ENCODE measurements around the gene MEIS3. TPM values are rescaled to one million over a fixed set of nuclear protein-coding genes. Genes with fewer than 3 reads are reported as not detected.
"Not testable (repeated sequence)": the region's sequence is repeated elsewhere in the genome, so short reads cannot be mapped to it uniquely, and the experiment has no call there.

Gene MEIS3
- total RNA-seq, 1 donor from 2014 or later: 9.4 TPM

DNA sequence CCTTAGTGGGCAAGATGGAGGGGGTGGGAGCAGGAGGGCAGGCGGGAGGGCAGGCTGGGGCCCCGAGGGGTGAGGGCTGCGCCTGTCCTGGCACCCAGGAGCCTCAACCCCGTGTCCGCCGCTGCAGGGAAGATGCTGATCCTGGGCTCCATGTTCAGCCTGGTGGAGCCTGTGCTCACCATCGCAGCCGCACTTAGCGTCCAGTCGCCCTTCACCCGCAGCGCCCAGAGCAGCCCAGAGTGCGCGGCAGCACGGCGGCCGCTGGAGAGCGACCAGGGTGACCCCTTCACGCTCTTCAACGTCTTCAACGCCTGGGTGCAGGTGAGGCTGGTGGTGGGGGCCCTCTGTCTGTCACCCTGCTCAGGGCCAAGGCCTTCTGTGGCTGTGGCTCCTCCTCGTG lies 46.7 kb downstream of the MEIS3 start:
- Histone ChIP-seq H3K4me1 (ENCODE audit: control insufficient read depth in 3 of 3, insufficient read depth in 3 of 3, low read length in 3 of 3) (peaks cover 0 to 7% (median 6%) of the 10 kb centered on the region in 3 donors), H3K27ac (ENCODE audit: low read depth, low read length) (no peak overlapping the region), H3K9ac (ENCODE audit: low read depth in 1 of 3, low read length in 3 of 3) (no peak overlapping the region), H3K9me3 (ENCODE audit: control insufficient read depth in 3 of 3, low read length in 3 of 3) (no peaks in the 10 kb centered on the region), H3K27me3 (ENCODE audit: control insufficient read depth in 3 of 3, insufficient read depth in 3 of 3, low read length in 3 of 3) (no peaks in the 10 kb centered on the region), H3K4me3 (ENCODE audit: low read length in 3 of 3) (no peak overlapping the region), H3K36me3 (ENCODE audit: control insufficient read depth in 3 of 3, insufficient read depth in 3 of 3, low read length in 3 of 3) (peaks cover 56 to 61% (median 59%) of the 10 kb centered on the region in 3 donors)

DNA sequence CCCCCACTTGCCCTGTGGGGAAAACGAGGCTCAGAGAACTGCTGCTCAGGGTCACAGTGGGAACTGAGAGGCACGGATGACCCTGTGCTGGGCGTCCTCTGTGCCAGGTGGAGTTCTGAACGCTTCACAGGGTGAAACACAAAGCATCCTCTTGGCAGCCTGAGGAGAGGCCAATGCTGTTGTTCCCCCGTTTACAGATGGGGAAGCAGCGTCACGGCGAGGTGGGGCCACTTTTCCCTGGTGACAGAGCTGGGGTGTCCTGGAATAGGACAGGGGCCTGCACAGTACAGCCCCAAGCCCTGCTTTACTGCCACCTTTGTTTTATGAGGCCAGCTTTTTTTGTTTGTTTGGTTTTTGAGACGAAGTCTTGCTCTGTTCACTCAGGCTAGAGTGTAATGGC lies 48.1 kb downstream of the MEIS3 start:
- no peak overlapping the region for H3K9ac ChIP-seq (ENCODE audit: low read depth in 1 of 3, low read length in 3 of 3)
- H3K36me3 ChIP-seq (ENCODE audit: control insufficient read depth in 3 of 3, insufficient read depth in 3 of 3, low read length in 3 of 3): peaks cover 45 to 57% (median 49%) of the 10 kb centered on the region in 3 donors
- no peaks in the 10 kb centered on the region for H3K27me3 ChIP-seq (ENCODE audit: control insufficient read depth in 3 of 3, insufficient read depth in 3 of 3, low read length in 3 of 3)
- H3K4me1 ChIP-seq (ENCODE audit: control insufficient read depth in 3 of 3, insufficient read depth in 3 of 3, low read length in 3 of 3): no peaks in the 10 kb centered on the region
- no peaks in the 10 kb centered on the region for H3K9me3 ChIP-seq (ENCODE audit: control insufficient read depth in 3 of 3, low read length in 3 of 3)
- H3K4me3 ChIP-seq (ENCODE audit: low read length in 3 of 3): no peak overlapping the region
- no peak overlapping the region for H3K27ac ChIP-seq (ENCODE audit: low read depth, low read length)

DNA sequence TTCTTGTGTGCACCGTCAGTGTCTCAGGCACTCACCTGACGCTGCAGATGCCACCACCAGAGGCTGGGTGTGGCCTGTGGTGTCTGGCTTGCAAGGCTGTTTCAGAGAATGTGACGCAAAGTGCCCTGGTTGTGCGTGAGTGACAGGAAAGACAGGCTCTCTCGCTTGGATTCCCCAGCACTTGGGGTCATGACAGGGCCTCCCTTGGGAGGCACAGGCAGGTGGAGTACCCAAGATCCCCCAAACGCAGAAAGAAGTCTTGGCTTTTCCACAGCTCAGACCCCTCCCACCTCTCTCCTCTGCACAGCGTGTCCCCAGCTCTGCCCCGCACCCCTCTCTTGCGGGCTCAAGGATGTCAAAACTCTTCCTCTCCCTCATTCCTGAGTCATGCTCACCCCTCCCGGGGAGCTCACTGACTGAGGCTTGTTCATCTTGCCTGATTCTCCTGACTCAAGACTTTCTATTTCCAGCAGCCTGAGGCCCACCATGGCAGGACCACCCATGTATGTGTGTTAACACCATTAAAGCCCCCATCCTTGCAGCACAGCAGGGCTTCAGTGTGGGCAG lies 49.2 kb downstream of the MEIS3 start:
- Histone ChIP-seq H3K4me1 (ENCODE audit: control insufficient read depth in 3 of 3, insufficient read depth in 3 of 3, low read length in 3 of 3) (no peaks in the 10 kb centered on the region), H3K9me3 (ENCODE audit: control insufficient read depth in 3 of 3, low read length in 3 of 3) (no peaks in the 10 kb centered on the region), H3K9ac (ENCODE audit: low read depth in 1 of 3, low read length in 3 of 3) (no peak overlapping the region), H3K4me3 (ENCODE audit: low read length in 3 of 3) (no peak overlapping the region), H3K27ac (ENCODE audit: low read depth, low read length) (no peak overlapping the region), H3K27me3 (ENCODE audit: control insufficient read depth in 3 of 3, insufficient read depth in 3 of 3, low read length in 3 of 3) (no peaks in the 10 kb centered on the region), H3K36me3 (ENCODE audit: control insufficient read depth in 3 of 3, insufficient read depth in 3 of 3, low read length in 3 of 3) (peaks cover 34 to 49% (median 43%) of the 10 kb centered on the region in 3 donors)

DNA sequence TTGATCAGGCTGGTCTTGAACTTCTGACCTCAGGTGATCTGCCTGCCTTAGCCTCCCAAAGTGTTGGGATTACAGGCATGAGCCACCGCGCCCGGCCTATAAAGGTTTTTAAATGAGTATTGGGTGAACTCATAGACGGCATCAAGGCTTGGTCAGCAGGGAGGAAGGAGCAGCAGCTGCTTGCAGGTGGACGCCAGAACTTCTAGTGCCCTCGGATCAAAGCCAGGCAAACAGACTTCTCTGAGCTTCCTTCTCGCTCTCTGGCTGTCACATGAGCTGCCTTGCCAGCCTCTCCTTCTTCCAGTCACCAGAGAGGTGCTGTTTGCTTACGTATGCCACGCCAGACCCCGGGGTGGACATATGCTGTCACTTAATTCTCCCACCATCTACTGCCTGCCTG lies 53.9 kb downstream of the MEIS3 start:
- H3K27me3 ChIP-seq (ENCODE audit: control insufficient read depth in 3 of 3, insufficient read depth in 3 of 3, low read length in 3 of 3); H3K4me1 ChIP-seq (ENCODE audit: control insufficient read depth in 3 of 3, insufficient read depth in 3 of 3, low read length in 3 of 3); H3K9ac ChIP-seq (ENCODE audit: low read depth in 1 of 3, low read length in 3 of 3); H3K9me3 ChIP-seq (ENCODE audit: control insufficient read depth in 3 of 3, low read length in 3 of 3); H3K27ac ChIP-seq (ENCODE audit: low read depth, low read length); H3K4me3 ChIP-seq (ENCODE audit: low read length in 3 of 3): not testable (repeated sequence)
- peaks cover 42 to 51% (median 43%) of the 10 kb centered on the region in 3 donors for H3K36me3 ChIP-seq (ENCODE audit: control insufficient read depth in 3 of 3, insufficient read depth in 3 of 3, low read length in 3 of 3)

DNA sequence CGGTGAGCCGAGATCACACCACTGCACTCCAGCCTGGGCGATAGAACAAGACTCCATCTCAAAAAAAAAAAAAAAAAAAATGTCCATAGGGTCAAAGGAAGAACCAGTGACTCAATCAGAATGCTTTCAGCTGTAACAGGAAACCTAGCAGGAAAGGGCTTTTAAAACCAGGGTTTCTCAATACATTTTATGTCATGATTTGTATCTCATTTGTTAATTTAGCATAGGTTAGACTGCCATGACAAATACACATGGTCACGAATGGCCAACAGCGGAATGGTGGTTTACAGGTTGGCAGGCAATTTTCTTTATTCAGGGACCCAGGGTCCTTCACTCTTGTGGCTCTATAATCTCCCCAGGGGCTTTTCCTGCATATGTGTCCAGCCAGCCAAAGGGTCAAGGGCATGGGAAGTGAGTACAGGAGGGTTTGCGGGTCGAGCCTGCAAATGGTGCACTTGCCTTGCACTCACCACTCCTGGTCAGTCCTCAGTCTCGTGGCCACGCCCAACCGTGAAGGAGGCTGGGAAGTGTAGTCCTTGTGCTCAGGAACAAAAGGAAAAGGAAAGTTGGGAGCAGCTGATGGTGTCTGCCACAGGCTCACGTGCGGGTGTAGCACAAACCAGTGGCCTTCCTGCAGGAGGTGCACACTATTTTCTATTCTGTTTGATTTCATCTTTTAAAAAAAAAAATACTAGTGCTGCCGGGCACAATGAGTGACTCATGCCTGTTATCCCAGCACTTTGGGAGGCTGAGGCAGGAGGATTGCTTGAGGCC lies 55.4 kb downstream of the MEIS3 start:
- Histone ChIP-seq H3K36me3 (ENCODE audit: control insufficient read depth in 3 of 3, insufficient read depth in 3 of 3, low read length in 3 of 3) (peaks cover 41 to 51% (median 42%) of the 10 kb centered on the region in 3 donors), H3K9me3 (ENCODE audit: control insufficient read depth in 3 of 3, low read length in 3 of 3) (no peaks in the 10 kb centered on the region), H3K27me3 (ENCODE audit: control insufficient read depth in 3 of 3, insufficient read depth in 3 of 3, low read length in 3 of 3) (no peaks in the 10 kb centered on the region), H3K27ac (ENCODE audit: low read depth, low read length) (no peak overlapping the region), H3K4me3 (ENCODE audit: low read length in 3 of 3) (no peak overlapping the region), H3K9ac (ENCODE audit: low read depth in 1 of 3, low read length in 3 of 3) (no peak overlapping the region), H3K4me1 (ENCODE audit: control insufficient read depth in 3 of 3, insufficient read depth in 3 of 3, low read length in 3 of 3) (no peaks in the 10 kb centered on the region)

DNA sequence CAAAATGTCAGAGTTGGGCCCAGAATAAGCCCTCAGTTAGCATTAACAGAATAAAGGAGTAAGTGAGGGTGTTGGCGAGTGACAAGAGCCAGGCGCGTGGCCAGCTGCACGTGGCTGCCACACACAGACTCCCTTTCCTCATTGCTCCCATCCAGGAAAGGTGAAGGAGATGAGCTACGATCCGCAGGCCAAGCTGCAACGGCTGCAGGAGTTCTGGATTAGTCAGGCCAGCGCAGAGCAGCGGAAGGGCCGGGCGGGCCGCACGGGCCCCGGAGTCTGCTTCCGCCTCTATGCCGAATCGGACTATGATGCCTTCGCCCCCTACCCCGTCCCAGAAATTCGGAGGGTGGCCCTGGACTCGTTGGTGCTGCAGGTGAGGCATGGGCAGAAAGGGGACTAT lies 57.0 kb downstream of the MEIS3 start:
- H3K36me3 ChIP-seq (ENCODE audit: control insufficient read depth in 3 of 3, insufficient read depth in 3 of 3, low read length in 3 of 3): peaks cover 49 to 62% (median 55%) of the 10 kb centered on the region in 3 donors
- no peaks in the 10 kb centered on the region for H3K9me3 ChIP-seq (ENCODE audit: control insufficient read depth in 3 of 3, low read length in 3 of 3)
- H3K4me1 ChIP-seq (ENCODE audit: control insufficient read depth in 3 of 3, insufficient read depth in 3 of 3, low read length in 3 of 3): no peaks in the 10 kb centered on the region
- H3K27ac ChIP-seq (ENCODE audit: low read depth, low read length): no peak overlapping the region
- H3K4me3 ChIP-seq (ENCODE audit: low read length in 3 of 3): no peak overlapping the region
- no peaks in the 10 kb centered on the region for H3K27me3 ChIP-seq (ENCODE audit: control insufficient read depth in 3 of 3, insufficient read depth in 3 of 3, low read length in 3 of 3)
- H3K9ac ChIP-seq (ENCODE audit: low read depth in 1 of 3, low read length in 3 of 3): no peak overlapping the region

DNA sequence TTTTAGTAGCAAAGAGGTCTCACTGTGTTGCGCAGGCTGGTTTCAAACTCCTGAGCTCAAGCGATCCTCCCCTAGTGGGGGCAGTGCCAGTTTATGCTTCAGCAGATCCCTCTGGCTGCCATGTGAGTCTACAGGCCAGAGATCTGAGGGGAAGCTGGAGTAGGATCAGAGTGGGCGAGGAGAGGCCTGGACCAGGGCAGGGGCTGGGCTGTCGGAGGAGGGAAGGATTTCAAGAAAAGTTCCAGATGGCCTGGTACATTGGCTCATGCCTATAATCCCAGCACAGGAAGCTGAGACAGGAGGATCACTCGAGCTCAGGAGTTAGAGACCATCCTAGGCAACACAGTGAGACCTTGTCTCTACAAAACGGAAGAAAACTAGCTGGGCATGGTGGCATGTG lies 60.4 kb downstream of the MEIS3 start:
- no peaks in the 10 kb centered on the region for H3K27me3 ChIP-seq (ENCODE audit: control insufficient read depth in 3 of 3, insufficient read depth in 3 of 3, low read length in 3 of 3)
- H3K4me3 ChIP-seq (ENCODE audit: low read length in 3 of 3): no peak overlapping the region
- no peaks in the 10 kb centered on the region for H3K9me3 ChIP-seq (ENCODE audit: control insufficient read depth in 3 of 3, low read length in 3 of 3)
- H3K36me3 ChIP-seq (ENCODE audit: control insufficient read depth in 3 of 3, insufficient read depth in 3 of 3, low read length in 3 of 3): peaks cover 53 to 81% (median 65%) of the 10 kb centered on the region in 3 donors
- H3K4me1 ChIP-seq (ENCODE audit: control insufficient read depth in 3 of 3, insufficient read depth in 3 of 3, low read length in 3 of 3): no peaks in the 10 kb centered on the region
- H3K9ac ChIP-seq (ENCODE audit: low read depth in 1 of 3, low read length in 3 of 3): no peak overlapping the region
- H3K27ac ChIP-seq (ENCODE audit: low read depth, low read length): no peak overlapping the region

DNA sequence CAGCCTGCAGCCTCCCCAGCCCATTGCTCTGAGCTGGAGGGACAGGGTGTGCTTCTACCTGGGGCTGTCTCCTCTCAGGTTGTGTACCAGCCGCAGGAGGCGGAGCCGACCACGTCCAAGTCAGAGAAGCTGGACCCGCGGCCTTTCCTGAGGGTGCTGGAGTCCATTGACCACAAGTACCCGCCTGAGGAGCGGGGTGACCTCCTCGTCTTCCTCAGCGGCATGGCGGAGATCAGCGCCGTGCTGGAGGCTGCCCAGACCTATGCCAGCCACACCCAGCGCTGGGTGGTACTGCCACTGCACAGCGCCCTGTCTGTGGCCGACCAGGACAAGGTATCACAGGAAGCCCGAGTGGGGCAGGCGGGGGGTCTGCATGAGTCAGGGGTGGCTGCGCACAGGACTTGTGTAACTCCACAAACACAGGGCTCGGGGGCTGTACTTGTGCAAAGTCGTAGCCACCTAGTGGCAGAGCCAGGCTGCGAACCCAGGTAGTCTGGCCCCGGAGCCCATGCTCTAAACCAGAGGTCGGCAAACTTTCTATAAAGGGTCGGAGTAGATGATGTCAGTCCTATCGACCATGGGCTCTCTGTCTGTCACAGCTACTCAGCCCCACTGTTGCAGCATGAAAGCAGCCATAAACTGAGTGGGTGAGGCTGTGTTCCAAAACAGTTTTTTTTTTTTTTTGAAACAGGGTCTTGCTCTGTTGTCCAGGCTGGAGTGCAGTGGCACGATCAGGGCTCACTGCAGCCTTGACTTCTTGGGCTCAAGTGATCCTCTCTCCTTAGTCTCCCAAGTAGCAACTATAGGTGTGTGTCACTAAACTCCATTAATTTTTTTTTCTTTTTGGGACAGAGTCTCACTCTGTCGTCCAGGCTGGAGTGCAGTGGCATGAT lies 61.3 kb downstream of the MEIS3 start:
- Histone ChIP-seq H3K27ac (ENCODE audit: low read depth, low read length) (no peak overlapping the region), H3K4me1 (ENCODE audit: control insufficient read depth in 3 of 3, insufficient read depth in 3 of 3, low read length in 3 of 3) (no peaks in the 10 kb centered on the region), H3K27me3 (ENCODE audit: control insufficient read depth in 3 of 3, insufficient read depth in 3 of 3, low read length in 3 of 3) (no peaks in the 10 kb centered on the region), H3K36me3 (ENCODE audit: control insufficient read depth in 3 of 3, insufficient read depth in 3 of 3, low read length in 3 of 3) (peaks cover 58 to 81% (median 70%) of the 10 kb centered on the region in 3 donors), H3K9ac (ENCODE audit: low read depth in 1 of 3, low read length in 3 of 3) (no peak overlapping the region), H3K9me3 (ENCODE audit: control insufficient read depth in 3 of 3, low read length in 3 of 3) (no peaks in the 10 kb centered on the region), H3K4me3 (ENCODE audit: low read length in 3 of 3) (no peak overlapping the region)

DNA sequence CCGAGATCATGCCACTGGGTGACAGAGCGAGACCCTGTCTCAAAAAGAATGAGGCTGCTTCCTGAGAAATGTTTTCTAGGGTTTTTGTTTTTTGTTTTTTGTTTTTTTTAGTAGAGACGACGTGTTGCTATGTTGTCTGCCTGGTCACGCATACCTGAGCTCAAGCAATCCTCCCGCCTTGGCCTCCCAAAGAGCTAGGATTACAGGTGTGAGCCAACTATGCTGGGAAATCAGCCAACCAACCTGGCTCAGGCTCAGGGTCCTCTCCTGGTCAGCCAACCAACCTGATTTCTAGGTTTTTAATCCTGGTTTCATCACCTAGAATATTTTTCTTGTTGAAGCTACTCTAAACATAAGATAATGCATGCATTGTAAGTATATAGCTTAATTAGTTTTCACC lies 62.4 kb downstream of the MEIS3 start:
- Histone ChIP-seq H3K9me3 (ENCODE audit: control insufficient read depth in 3 of 3, low read length in 3 of 3) (no peaks in the 10 kb centered on the region), H3K36me3 (ENCODE audit: control insufficient read depth in 3 of 3, insufficient read depth in 3 of 3, low read length in 3 of 3) (peaks cover 63 to 78% (median 72%) of the 10 kb centered on the region in 3 donors), H3K4me3 (ENCODE audit: low read length in 3 of 3) (no peak overlapping the region), H3K4me1 (ENCODE audit: control insufficient read depth in 3 of 3, insufficient read depth in 3 of 3, low read length in 3 of 3) (no peaks in the 10 kb centered on the region), H3K27ac (ENCODE audit: low read depth, low read length) (no peak overlapping the region), H3K9ac (ENCODE audit: low read depth in 1 of 3, low read length in 3 of 3) (no peak overlapping the region), H3K27me3 (ENCODE audit: control insufficient read depth in 3 of 3, insufficient read depth in 3 of 3, low read length in 3 of 3) (no peaks in the 10 kb centered on the region)

DNA sequence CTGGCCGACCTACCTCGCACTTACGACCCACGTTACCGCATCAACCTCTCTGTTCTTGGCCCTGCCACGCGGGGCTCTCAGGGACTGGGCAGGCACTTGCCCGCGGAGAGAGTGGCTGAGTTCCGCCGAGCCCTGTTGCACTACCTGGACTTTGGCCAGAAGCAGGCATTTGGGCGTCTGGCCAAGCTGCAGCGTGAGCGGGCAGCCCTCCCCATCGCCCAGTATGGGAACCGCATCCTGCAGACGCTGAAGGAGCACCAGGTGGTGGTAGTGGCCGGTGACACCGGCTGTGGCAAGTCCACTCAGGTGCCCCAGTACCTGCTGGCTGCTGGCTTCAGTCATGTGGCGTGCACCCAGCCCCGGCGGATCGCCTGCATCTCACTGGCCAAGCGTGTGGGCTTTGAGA lies 66.0 kb downstream of the MEIS3 start:
- no peak overlapping the region for H3K9ac ChIP-seq (ENCODE audit: low read depth in 1 of 3, low read length in 3 of 3)
- H3K27me3 ChIP-seq (ENCODE audit: control insufficient read depth in 3 of 3, insufficient read depth in 3 of 3, low read length in 3 of 3): no peaks in the 10 kb centered on the region
- H3K4me3 ChIP-seq (ENCODE audit: low read length in 3 of 3): no peak overlapping the region
- H3K27ac ChIP-seq (ENCODE audit: low read depth, low read length): no peak overlapping the region
- H3K4me1 ChIP-seq (ENCODE audit: control insufficient read depth in 3 of 3, insufficient read depth in 3 of 3, low read length in 3 of 3): peaks cover 12 to 15% (median 14%) of the 10 kb centered on the region in 3 donors
- H3K36me3 ChIP-seq (ENCODE audit: control insufficient read depth in 3 of 3, insufficient read depth in 3 of 3, low read length in 3 of 3): peaks cover 44 to 51% (median 47%) of the 10 kb centered on the region in 3 donors
- no peaks in the 10 kb centered on the region for H3K9me3 ChIP-seq (ENCODE audit: control insufficient read depth in 3 of 3, low read length in 3 of 3)
